Brain microvascular endothelial cell (primary cell): ENCODE measurements around the gene BCR.

ENCODE experiments used
- DNase-seq: peaks from one replicate; pipeline ENCODE4 v3.0.0-alpha.2; 2020
- H3K27ac ChIP-seq: fragments of 250-450 bp; sonication (Bioruptor Pico); 2 replicates; pipeline ENCODE4 v1.5.1; 2020; ENCODE audit warnings: mild to moderate bottlenecking, moderate library complexity
- H3K27me3 ChIP-seq: fragments of 250-450 bp; sonication (Bioruptor Pico); replicated peaks from 2 replicates; pipeline ENCODE4 v1.5.1; 2020; ENCODE audit warnings: mild to moderate bottlenecking
- H3K36me3 ChIP-seq: fragments of 250-450 bp; sonication (Bioruptor Pico); replicated peaks from 2 replicates; pipeline ENCODE4 v1.5.1; 2020; ENCODE audit warnings: mild to moderate bottlenecking
- H3K4me3 ChIP-seq: 2 replicates; pipeline ENCODE4 v1.5.1; 2011; ENCODE audit warnings: low read depth, mild to moderate bottlenecking, control low read depth, low read length, moderate library complexity
- in situ Hi-C: cut with HindIII; loops from 2 replicates; pipeline ENCODE4 v1.10.0; 2017; ENCODE audit warnings: low sequenced_read_pairs, low pct_ligation_motif_present
- TF ChIP-seq, protein P1 (sequence below): IDR thresholded peaks from 2 replicates; pipeline ENCODE4 v1.5.1; 2011; ENCODE audit warnings: low read depth, mild to moderate bottlenecking, moderate library complexity, low read length, control low read depth, inconsistent platforms; ENCODE audit errors: missing control alignments

BCR gene

DNA sequence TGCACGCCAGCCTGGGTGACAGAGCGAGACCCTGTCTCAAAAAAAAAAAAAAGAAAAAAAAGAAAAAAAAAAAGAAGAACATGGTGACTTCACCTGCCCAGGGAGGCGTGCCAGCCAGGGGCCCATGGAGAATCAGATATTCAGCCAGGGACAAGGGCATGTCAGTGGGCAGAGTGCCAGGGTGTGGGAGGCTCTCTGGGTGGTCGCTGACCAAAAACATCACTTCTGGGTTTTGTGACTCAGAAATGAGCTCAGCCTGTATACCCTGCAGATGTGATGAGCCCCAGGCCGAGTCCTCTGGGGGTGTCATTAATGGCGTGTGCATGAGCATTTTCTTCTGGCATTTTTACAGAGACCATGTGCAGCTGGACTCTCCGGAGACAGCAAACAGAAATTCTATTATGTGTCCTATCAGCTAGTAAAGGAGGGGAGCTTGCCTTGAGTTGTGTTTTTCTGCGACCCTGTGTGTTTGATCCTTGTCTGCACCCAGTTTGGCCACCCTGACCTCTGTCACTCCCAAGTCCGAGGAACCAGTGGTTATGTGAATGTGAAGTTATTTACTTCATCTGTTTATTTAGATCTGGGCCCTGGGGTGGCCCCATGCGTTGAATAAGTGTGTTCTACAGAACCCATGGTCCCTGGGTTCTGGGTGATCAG lies 53.6 kb downstream of the BCR start:
- TF ChIP-seq, protein P1, sequence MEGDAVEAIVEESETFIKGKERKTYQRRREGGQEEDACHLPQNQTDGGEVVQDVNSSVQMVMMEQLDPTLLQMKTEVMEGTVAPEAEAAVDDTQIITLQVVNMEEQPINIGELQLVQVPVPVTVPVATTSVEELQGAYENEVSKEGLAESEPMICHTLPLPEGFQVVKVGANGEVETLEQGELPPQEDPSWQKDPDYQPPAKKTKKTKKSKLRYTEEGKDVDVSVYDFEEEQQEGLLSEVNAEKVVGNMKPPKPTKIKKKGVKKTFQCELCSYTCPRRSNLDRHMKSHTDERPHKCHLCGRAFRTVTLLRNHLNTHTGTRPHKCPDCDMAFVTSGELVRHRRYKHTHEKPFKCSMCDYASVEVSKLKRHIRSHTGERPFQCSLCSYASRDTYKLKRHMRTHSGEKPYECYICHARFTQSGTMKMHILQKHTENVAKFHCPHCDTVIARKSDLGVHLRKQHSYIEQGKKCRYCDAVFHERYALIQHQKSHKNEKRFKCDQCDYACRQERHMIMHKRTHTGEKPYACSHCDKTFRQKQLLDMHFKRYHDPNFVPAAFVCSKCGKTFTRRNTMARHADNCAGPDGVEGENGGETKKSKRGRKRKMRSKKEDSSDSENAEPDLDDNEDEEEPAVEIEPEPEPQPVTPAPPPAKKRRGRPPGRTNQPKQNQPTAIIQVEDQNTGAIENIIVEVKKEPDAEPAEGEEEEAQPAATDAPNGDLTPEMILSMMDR = no peak
- no peak overlapping the region for H3K4me3 ChIP-seq
- in situ Hi-C loops = no loop called here
- peak; percentile 41 for DNase-seq
- H3K27ac ChIP-seq = no peak overlapping the region
- peaks cover under 1% of the 10 kb centered on the region for H3K27me3 ChIP-seq
- no peaks in the 10 kb centered on the region for H3K36me3 ChIP-seq

DNA sequence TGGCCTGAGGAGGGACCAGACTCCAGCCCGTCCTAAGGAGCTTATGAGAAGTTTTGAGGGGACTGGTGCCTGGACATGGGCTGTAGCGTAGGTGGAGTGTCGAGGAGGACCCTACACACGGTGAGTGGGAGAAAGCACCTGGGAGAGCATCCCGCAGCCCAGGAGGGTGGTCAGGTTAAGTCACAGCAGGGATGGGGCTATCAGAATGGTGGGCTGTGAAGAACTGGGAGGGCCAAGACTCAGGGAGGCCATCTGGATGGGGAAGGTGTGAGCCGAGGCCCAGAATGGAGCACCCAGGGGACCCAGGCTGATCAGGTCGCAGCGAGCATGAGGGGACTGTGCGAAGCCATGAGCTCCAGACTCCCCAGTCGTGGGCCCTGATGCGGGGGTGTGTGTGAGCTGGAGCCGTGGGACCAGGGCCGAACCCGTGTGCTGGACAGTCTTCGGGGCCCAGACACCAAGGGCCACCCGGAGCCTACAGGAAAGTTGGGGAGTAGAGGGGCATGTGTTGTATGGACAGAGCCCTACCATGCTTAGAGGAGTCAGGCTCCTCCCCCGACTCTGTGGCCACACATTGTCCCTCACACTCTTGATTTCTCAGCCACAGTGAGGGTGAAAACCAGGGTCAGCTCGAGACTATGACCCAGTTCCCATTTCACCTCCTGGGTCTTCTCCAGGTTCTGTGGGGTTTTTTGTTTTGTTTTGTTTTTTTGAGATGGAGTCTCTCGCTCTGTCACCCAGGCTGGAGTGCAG lies 54.3 kb downstream of the BCR start:
- TF ChIP-seq, protein P1 = no peak
- in situ Hi-C loops = no loop called here
- Histone ChIP-seq H3K27ac (peak overlapping the region; percentile 9), H3K36me3 (peaks cover 3% of the 10 kb centered on the region), H3K27me3 (no peaks in the 10 kb centered on the region), H3K4me3 (no peak overlapping the region)
- DNase-seq = no peak

DNA sequence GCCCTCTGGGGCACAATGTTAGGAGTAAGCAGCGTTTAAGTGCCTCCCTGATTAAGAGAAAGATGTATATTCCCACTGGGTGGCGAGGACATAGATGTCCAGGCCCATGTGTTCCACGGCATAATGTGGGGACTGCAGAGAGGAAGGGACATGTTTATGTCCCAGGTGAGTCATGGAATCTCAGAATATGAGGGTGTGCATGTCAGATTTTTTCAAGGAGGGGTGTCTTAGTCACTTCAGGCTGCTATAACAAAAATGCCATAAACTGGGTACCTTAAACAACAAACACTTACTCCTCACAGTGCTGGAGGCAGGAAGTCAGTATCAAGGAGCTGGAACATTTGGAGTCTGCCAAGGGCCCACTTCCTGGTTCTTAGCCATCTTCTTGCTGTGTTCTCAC lies 55.1 kb downstream of the BCR start:
- Histone ChIP-seq H3K4me3 (no peak overlapping the region), H3K36me3 (peaks cover 3% of the 10 kb centered on the region), H3K27ac (peak overlapping the region; percentile 13), H3K27me3 (no peaks in the 10 kb centered on the region)
- in situ Hi-C loops = no loop called here
- DNase-seq = no peak
- TF ChIP-seq, protein P1 = no peak

DNA sequence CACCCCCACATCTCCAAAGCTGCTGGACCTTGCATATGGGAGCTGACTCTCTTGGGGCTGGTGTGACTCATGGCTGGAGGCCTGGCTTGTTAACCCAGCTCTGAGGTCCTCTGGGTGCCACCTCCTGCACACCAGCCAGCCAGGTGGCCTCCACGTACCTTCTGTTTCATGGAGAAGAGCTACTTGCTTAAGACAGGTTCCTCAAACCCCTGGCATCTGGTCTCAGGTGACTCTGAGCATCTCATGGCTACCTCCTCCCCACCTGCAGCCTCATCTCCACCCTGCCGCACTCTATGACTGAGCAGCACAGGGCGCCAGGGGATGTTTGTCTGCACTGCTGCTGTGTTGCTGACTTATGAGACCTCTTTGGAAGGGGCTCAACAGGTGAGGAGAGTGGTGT lies 55.7 kb downstream of the BCR start:
- Histone ChIP-seq H3K27ac (peak overlapping the region; percentile 0), H3K4me3 (no peak overlapping the region), H3K27me3 (peaks cover 2% of the 10 kb centered on the region), H3K36me3 (peaks cover 3% of the 10 kb centered on the region)
- TF ChIP-seq, protein P1 = no peak
- in situ Hi-C loops = no loop called here
- DNase-seq = no peak

DNA sequence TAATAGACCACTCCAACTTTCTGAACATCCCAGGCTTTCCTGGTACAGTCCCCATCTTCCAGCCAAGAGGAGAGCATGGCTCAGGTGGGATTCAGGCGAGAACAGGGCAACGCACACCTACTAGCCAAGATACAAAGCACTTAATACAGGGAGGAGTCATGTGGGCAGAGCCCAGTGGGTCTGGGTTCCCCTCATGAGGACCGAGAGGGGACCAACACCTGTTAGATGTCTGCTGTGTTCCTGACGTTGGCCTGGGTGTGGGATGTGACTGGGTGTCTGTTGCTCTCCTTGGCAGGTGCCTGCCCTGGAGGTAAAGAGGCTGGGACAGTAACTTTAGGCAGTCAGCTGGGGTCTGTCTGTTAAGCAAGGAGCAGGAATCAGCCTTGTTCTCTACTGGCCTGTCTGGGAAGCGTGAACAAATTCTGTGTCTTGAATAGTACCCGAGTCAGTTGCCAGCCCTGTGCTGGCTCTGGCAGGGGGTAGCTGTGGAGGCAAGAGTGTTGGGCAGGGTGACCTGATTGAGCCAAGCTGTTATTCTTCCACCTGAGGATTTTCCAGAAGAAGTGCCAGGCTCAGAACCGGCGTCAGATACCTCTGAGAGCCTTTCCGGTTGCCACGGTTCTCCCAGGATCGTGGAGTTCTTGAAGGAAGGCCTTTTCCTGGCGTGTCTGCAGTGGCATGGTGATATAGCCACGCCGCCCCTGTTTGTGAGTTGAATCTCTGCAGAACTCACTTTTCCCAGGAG lies 56.3 kb downstream of the BCR start:
- Histone ChIP-seq H3K27ac (no peak overlapping the region), H3K27me3 (peaks cover 3% of the 10 kb centered on the region), H3K4me3 (no peak overlapping the region), H3K36me3 (peaks cover 3% of the 10 kb centered on the region)
- no peak for DNase-seq
- in situ Hi-C loops = no loop called here
- TF ChIP-seq, protein P1 = no peak
